Measurements from ENCODE around the gene APP.

The APP gene

DNA sequence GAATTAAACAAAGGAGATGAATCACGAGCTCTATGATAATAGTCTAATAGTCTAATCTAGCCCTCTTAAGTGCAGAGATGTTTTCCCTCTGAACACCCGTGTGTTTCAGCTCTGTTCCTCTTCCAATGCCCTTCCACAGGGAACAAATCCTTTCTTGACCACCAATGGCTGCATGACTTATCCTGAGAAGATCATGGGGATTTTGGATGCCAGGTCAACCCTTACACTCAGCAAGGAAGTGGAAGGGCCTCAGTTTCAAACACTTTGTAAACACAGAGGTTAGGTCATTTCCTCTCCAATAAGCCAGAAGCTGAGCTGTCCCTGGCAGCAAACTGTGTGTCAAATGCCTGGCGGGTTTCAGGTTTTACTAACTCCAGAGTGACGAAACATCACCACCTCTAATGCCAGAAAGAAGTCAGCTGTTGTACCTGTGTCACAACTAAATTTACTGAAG is 235.8 kb downstream of the APP start:
- no peaks in the 10 kb centered on the region for H3K27me3 ChIP-seq (ENCODE audit: insufficient read depth, low read depth)
- H3K79me2 ChIP-seq (ENCODE audit: insufficient read depth, low read depth): no peaks in the 10 kb centered on the region
- H3K4me3 ChIP-seq (IDR thresholded peaks at IDR 0.05; ENCODE audit: insufficient read depth, low read depth, low read length): no peak overlapping the region
- H3K4me2 ChIP-seq: no peak overlapping the region
- TF ChIP-seq, protein P1, sequence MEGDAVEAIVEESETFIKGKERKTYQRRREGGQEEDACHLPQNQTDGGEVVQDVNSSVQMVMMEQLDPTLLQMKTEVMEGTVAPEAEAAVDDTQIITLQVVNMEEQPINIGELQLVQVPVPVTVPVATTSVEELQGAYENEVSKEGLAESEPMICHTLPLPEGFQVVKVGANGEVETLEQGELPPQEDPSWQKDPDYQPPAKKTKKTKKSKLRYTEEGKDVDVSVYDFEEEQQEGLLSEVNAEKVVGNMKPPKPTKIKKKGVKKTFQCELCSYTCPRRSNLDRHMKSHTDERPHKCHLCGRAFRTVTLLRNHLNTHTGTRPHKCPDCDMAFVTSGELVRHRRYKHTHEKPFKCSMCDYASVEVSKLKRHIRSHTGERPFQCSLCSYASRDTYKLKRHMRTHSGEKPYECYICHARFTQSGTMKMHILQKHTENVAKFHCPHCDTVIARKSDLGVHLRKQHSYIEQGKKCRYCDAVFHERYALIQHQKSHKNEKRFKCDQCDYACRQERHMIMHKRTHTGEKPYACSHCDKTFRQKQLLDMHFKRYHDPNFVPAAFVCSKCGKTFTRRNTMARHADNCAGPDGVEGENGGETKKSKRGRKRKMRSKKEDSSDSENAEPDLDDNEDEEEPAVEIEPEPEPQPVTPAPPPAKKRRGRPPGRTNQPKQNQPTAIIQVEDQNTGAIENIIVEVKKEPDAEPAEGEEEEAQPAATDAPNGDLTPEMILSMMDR (conservative IDR thresholded peaks at IDR 0.05; ENCODE audit: low read depth, low read length): no peak
- no peak overlapping the region for H3K9ac ChIP-seq
- H3K4me1 ChIP-seq (ENCODE audit: low read depth, poor library complexity, severe bottlenecking): no peaks in the 10 kb centered on the region
- no peak overlapping the region for H3K27ac ChIP-seq
- H4K20me1 ChIP-seq (ENCODE audit: insufficient read depth): no peaks in the 10 kb centered on the region
- no peaks in the 10 kb centered on the region for H3K36me3 ChIP-seq (ENCODE audit: insufficient read depth)
- H2AFZ ChIP-seq (ENCODE audit: low read depth): no peak overlapping the region

DNA sequence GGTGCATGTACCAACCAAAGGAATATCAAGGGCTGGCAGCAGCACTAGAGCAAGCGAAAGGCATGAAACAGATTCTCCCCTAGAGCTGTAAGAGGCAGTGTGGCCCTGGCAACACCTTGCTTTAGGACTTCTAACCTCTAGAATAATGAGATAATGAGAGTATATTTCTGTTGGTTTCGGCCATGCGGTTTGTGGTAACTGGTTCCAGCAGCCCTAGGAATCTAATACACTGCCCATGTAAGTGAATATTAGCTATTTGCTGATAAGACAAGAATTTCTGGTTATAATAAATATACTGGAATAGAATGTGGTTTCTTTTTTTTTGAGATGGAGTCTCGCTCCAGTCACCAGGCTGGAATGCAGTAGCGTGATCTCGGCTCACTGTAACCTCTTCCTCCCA is 236.4 kb downstream of the APP start:
- H2AFZ ChIP-seq (ENCODE audit: low read depth): no peak overlapping the region
- no peak overlapping the region for H3K4me2 ChIP-seq
- H4K20me1 ChIP-seq (ENCODE audit: insufficient read depth): no peaks in the 10 kb centered on the region
- H3K4me3 ChIP-seq (IDR thresholded peaks at IDR 0.05; ENCODE audit: insufficient read depth, low read depth, low read length): no peak overlapping the region
- no peak overlapping the region for H3K9ac ChIP-seq
- H3K27ac ChIP-seq: no peak overlapping the region
- H3K79me2 ChIP-seq (ENCODE audit: insufficient read depth, low read depth): no peaks in the 10 kb centered on the region
- no peaks in the 10 kb centered on the region for H3K27me3 ChIP-seq (ENCODE audit: insufficient read depth, low read depth)
- no peaks in the 10 kb centered on the region for H3K36me3 ChIP-seq (ENCODE audit: insufficient read depth)
- no peaks in the 10 kb centered on the region for H3K4me1 ChIP-seq (ENCODE audit: low read depth, poor library complexity, severe bottlenecking)
- TF ChIP-seq, protein P1 (conservative IDR thresholded peaks at IDR 0.05; ENCODE audit: low read depth, low read length): no peak

DNA sequence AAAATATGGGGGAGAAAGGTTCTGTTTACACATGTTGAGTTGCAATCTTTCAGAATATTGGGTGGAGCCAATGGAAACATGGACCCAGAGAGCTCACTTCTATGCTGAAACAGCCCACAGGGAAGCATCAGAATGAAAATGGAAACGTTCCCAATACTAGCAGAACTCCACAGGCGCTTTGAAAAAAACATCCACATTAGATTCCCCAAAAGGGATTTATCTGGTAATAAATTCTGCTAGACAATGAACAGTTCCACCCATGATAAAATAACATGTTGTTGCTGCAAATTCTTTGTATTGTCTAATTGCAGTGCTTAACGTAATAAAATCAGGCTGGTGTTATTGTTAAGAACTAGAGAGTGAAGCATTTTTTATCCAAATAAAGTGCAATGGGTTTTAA is 238.8 kb downstream of the APP start:
- H2AFZ ChIP-seq (ENCODE audit: low read depth): no peak overlapping the region
- H3K9ac ChIP-seq: no peak overlapping the region
- no peak overlapping the region for H3K4me3 ChIP-seq (IDR thresholded peaks at IDR 0.05; ENCODE audit: insufficient read depth, low read depth, low read length)
- no peaks in the 10 kb centered on the region for H4K20me1 ChIP-seq (ENCODE audit: insufficient read depth)
- H3K36me3 ChIP-seq (ENCODE audit: insufficient read depth): no peaks in the 10 kb centered on the region
- no peaks in the 10 kb centered on the region for H3K79me2 ChIP-seq (ENCODE audit: insufficient read depth, low read depth)
- no peak overlapping the region for H3K4me2 ChIP-seq
- no peaks in the 10 kb centered on the region for H3K4me1 ChIP-seq (ENCODE audit: low read depth, poor library complexity, severe bottlenecking)
- H3K27me3 ChIP-seq (ENCODE audit: insufficient read depth, low read depth): no peaks in the 10 kb centered on the region
- TF ChIP-seq, protein P1 (conservative IDR thresholded peaks at IDR 0.05; ENCODE audit: low read depth, low read length): no peak
- H3K27ac ChIP-seq: no peak overlapping the region

DNA sequence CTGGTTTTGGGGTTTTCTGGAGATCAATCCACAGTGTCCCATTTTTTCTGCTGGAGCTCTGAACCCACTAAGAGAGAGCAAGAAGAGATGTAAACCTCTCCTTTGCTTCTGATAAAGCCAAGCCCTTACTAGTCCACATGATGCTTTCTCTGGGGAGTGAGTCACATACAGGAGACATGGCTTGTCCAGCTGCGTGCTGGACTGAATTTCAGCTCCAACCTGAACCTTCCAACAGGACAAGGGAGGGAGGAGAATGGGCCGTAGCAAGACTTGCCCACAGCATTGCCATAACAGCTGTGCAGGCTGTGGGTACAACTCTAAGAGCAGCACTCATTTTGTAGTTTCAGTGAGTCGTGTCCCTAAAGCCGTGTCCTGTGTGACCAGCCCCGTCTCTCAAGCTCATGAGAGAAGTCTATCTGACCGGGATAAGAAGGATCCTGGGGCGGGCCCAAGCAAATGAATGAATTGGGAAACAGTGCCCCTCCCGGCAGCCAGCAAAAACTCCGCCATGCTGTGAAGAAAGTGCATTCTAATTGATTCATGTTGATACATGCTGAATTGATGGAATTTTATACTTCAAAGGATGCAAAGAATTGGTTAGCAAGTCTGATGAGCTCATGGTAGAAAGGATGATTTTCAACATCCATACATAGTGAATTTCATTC is 240.6 kb downstream of the APP start:
- TF ChIP-seq, protein P1 (conservative IDR thresholded peaks at IDR 0.05; ENCODE audit: low read depth, low read length): no peak
- H3K27me3 ChIP-seq (ENCODE audit: insufficient read depth, low read depth): no peaks in the 10 kb centered on the region
- no peak overlapping the region for H3K27ac ChIP-seq
- H3K79me2 ChIP-seq (ENCODE audit: insufficient read depth, low read depth): no peaks in the 10 kb centered on the region
- no peak overlapping the region for H3K4me2 ChIP-seq
- no peaks in the 10 kb centered on the region for H3K36me3 ChIP-seq (ENCODE audit: insufficient read depth)
- H3K4me3 ChIP-seq (IDR thresholded peaks at IDR 0.05; ENCODE audit: insufficient read depth, low read depth, low read length): no peak overlapping the region
- no peak overlapping the region for H2AFZ ChIP-seq (ENCODE audit: low read depth)
- H3K4me1 ChIP-seq (ENCODE audit: low read depth, poor library complexity, severe bottlenecking): no peaks in the 10 kb centered on the region
- H3K9ac ChIP-seq: no peak overlapping the region
- H4K20me1 ChIP-seq (ENCODE audit: insufficient read depth): no peaks in the 10 kb centered on the region
